GM19467 (cell line): ENCODE data around the gene BRCA1.

Experiments used
- ATAC-seq: cut with Tn5 transposase; IDR thresholded peaks from one replicate; pipeline ENCODE4 v1.9.1; 2021; ENCODE audit warnings: mild to moderate bottlenecking, moderate library complexity; ENCODE audit not compliant: unreplicated experiment

BRCA1 gene

GRCh38 chr17:43025766-43026537, 99.2 kb downstream of the BRCA1 start:
- no peak for ATAC-seq

- no peak for ATAC-seq
Measured at GRCh38 chr17:43025290-43025657, 99.9 kb downstream of the BRCA1 start.

GRCh38 chr17:43024407-43025289, 100.5 kb downstream of the BRCA1 start, which contains the start of gene RND2:
Gene RND2, plus strand, starts transcription at chr17:43025231. Its CDS starts 117 bp downstream, at chr17:43025348.
- ATAC-seq, result no peak

- no peak for ATAC-seq
Measured at GRCh38 chr17:43021741-43022512, 103.2 kb downstream of the BRCA1 start, which contains the start of gene VAT1. Gene VAT1, minus strand, starts transcription at chr17:43022385. Its CDS starts 63 bp downstream, at chr17:43022322.

- ATAC-seq, result no peak
Measured at GRCh38 chr17:43020789-43021740, 104.1 kb downstream of the BRCA1 start.

GRCh38 chr17:43020030-43020621, 105.0 kb downstream of the BRCA1 start:
- ATAC-seq, result no peak

- ATAC-seq, result no peak
Measured at GRCh38 chr17:43019418-43019817, 105.7 kb downstream of the BRCA1 start.

GRCh38 chr17:43018932-43019331, 106.2 kb downstream of the BRCA1 start:
- ATAC-seq, result no peak

- no peak for ATAC-seq
Measured at GRCh38 chr17:43018008-43018853, 106.9 kb downstream of the BRCA1 start.

- no peak for ATAC-seq
Measured at GRCh38 chr17:43016216-43016615, 108.9 kb downstream of the BRCA1 start.

- ATAC-seq, result no peak
Measured at GRCh38 chr17:43015579-43015978, 109.6 kb downstream of the BRCA1 start.

- ATAC-seq, result no peak
Measured at GRCh38 chr17:43014649-43015542, 110.3 kb downstream of the BRCA1 start.

GRCh38 chr17:43014020-43014648, 111.0 kb downstream of the BRCA1 start:
- ATAC-seq, result no peak

GRCh38 chr17:43013296-43013695, 111.9 kb downstream of the BRCA1 start:
- ATAC-seq, result no peak

- ATAC-seq, result no peak
Measured at GRCh38 chr17:43011728-43012472, 113.3 kb downstream of the BRCA1 start.

GRCh38 chr17:43010667-43011308, 114.4 kb downstream of the BRCA1 start:
- ATAC-seq, result no peak
